Thymus (tissue), 11 donors: ENCODE results near the gene MME. TPM values are rescaled to one million over a fixed set of nuclear protein-coding genes. Genes with fewer than 3 reads are reported as not detected.
"Not testable (repeated sequence)": the region's sequence is repeated elsewhere in the genome, so short reads cannot be mapped to it uniquely, and the experiment has no call there.

Source experiments
- DNase-seq, 9 donors: peaks; one replicate each; pipeline ENCODE4 v3.0.0-alpha.2; 2013; ENCODE audit warnings: low spot score in 9 of 9, low read depth in 6 of 9, missing footprints in 1 of 9
- H3K27ac ChIP-seq, 2 donors: one replicate each; pipeline ENCODE4 v1.5.1; 2013; ENCODE audit warnings: control low read depth in 1 of 2, low read depth in 1 of 2, low read length in 1 of 2, mild to moderate bottlenecking in 1 of 2, moderate library complexity in 1 of 2
- H3K27me3 ChIP-seq, 2 donors: one replicate each; pipeline ENCODE4 v1.5.1; 2013; ENCODE audit warnings: low read length in 1 of 2; ENCODE audit not compliant: control insufficient read depth in 2 of 2, insufficient read depth in 1 of 2
- H3K36me3 ChIP-seq, 2 donors: one replicate each; pipeline ENCODE4 v1.5.1; 2013; ENCODE audit warnings: low read length in 1 of 2, mild to moderate bottlenecking in 1 of 2, moderate library complexity in 1 of 2; ENCODE audit not compliant: control insufficient read depth in 2 of 2, insufficient read depth in 2 of 2
- H3K4me1 ChIP-seq, 2 donors: one replicate each; pipeline ENCODE4 v1.5.1; 2013; ENCODE audit warnings: low read length in 2 of 2; ENCODE audit not compliant: control insufficient read depth in 2 of 2, insufficient read depth in 2 of 2
- H3K4me3 ChIP-seq, 2 donors: one replicate each; pipeline ENCODE4 v1.5.1; 2013; ENCODE audit warnings: low read length in 2 of 2, control low read depth in 1 of 2, mild to moderate bottlenecking in 1 of 2
- H3K9me3 ChIP-seq, 2 donors: one replicate each; pipeline ENCODE4 v1.5.1; 2013; ENCODE audit warnings: low read length in 1 of 2, mild to moderate bottlenecking in 1 of 2; ENCODE audit not compliant: control insufficient read depth in 2 of 2, insufficient read depth in 1 of 2
- WGBS: extraction: QIAGEN DNeasy Blood & Tissue Kit; methylation state at CpG from one replicate; pipeline ENCODE4 v1.1.7; 2013; 5-methylcytosine and 5-hydroxymethylcytosine counted together
- polyA plus RNA-seq: library from polyadenylated mRNA; stranded (reverse); fragments of 200-250 nt; gene quantifications from one replicate; pipeline ENCODE4 v1.2.3, GENCODE V29; 2013
- total RNA-seq: library from RNA; stranded (reverse); fragments of 120-200 nt; gene quantifications from one replicate; pipeline ENCODE4 v1.2.4, GENCODE V29; 2013
- donor health status: healthy.

MME gene
- total and polyA plus RNA-seq, 2 donors = 6.7 to 21.2 TPM

- Histone ChIP-seq H3K36me3 (no peaks in the 10 kb centered on the region), H3K27ac (no peak overlapping the region), H3K9me3 (no peaks in the 10 kb centered on the region), H3K4me3 (no peak overlapping the region), H3K27me3 (no peaks in the 10 kb centered on the region), H3K4me1 (no peaks in the 10 kb centered on the region)
- DNase-seq = no peak
Measured at GRCh38 chr3:155204851-155205250, 124.7 kb downstream of the MME start.

GRCh38 chr3:155208183-155208800, 128.2 kb downstream of the MME start:
- Histone ChIP-seq H3K4me3 (no peak overlapping the region), H3K27ac (no peak overlapping the region), H3K27me3 (no peaks in the 10 kb centered on the region), H3K9me3 (no peaks in the 10 kb centered on the region), H3K4me1 (no peaks in the 10 kb centered on the region), H3K36me3 (no peaks in the 10 kb centered on the region)
- 74% methylated on average over 4 of the region's 4 CpGs for WGBS
- DNase-seq = no peak

- Histone ChIP-seq H3K9me3 (no peaks in the 10 kb centered on the region), H3K27me3 (no peaks in the 10 kb centered on the region), H3K4me3 (no peak overlapping the region), H3K27ac (no peak overlapping the region), H3K4me1 (no peaks in the 10 kb centered on the region), H3K36me3 (no peaks in the 10 kb centered on the region)
- WGBS = 95% methylated on average over 2 of the region's 2 CpGs
- DNase-seq = no peak
Measured at GRCh38 chr3:155210736-155211135, 130.6 kb downstream of the MME start.

- DNase-seq = no peak
- Histone ChIP-seq H3K4me3 (no peak overlapping the region), H3K36me3 (no peaks in the 10 kb centered on the region), H3K27ac (no peak overlapping the region), H3K9me3 (no peaks in the 10 kb centered on the region), H3K27me3 (no peaks in the 10 kb centered on the region), H3K4me1 (no peaks in the 10 kb centered on the region)
- 96% methylated on average over 2 of the region's 2 CpGs for WGBS
Measured at GRCh38 chr3:155211266-155211665, 131.1 kb downstream of the MME start.

GRCh38 chr3:155211940-155212339, 131.8 kb downstream of the MME start:
- no peaks in the 10 kb centered on the region for H3K4me1 ChIP-seq
- no peaks in the 10 kb centered on the region for H3K9me3 ChIP-seq
- no peak overlapping the region for H3K4me3 ChIP-seq
- H3K27ac ChIP-seq = no peak overlapping the region
- no peak for DNase-seq
- no peaks in the 10 kb centered on the region for H3K36me3 ChIP-seq
- H3K27me3 ChIP-seq = no peaks in the 10 kb centered on the region

GRCh38 chr3:155216007-155216406, 135.9 kb downstream of the MME start:
- not testable (repeated sequence) for H3K9me3 ChIP-seq, H3K36me3 ChIP-seq, H3K27me3 ChIP-seq, DNase-seq, H3K27ac ChIP-seq, H3K4me1 ChIP-seq, H3K4me3 ChIP-seq
- 97% methylated on average over 3 of the region's 3 CpGs for WGBS

GRCh38 chr3:155217591-155217990, 137.5 kb downstream of the MME start:
- no peak for DNase-seq
- Histone ChIP-seq H3K9me3 (no peaks in the 10 kb centered on the region), H3K4me1 (no peaks in the 10 kb centered on the region), H3K36me3 (no peaks in the 10 kb centered on the region), H3K27me3 (no peaks in the 10 kb centered on the region), H3K27ac (no peak overlapping the region), H3K4me3 (no peak overlapping the region)
- 86% methylated on average over 5 of the region's 5 CpGs for WGBS

- H3K4me1 ChIP-seq = no peaks in the 10 kb centered on the region
- no peaks in the 10 kb centered on the region for H3K27me3 ChIP-seq
- DNase-seq = no peak
- no peaks in the 10 kb centered on the region for H3K9me3 ChIP-seq
- no peak overlapping the region for H3K27ac ChIP-seq
- WGBS = 96% methylated on average over 7 of the region's 7 CpGs
- no peaks in the 10 kb centered on the region for H3K36me3 ChIP-seq
- no peak overlapping the region for H3K4me3 ChIP-seq
Measured at GRCh38 chr3:155218462-155218861, 138.3 kb downstream of the MME start.

GRCh38 chr3:155219106-155219505, 139.0 kb downstream of the MME start:
- Histone ChIP-seq H3K4me1 (no peaks in the 10 kb centered on the region), H3K4me3 (no peak overlapping the region), H3K27ac (no peak overlapping the region), H3K36me3 (no peaks in the 10 kb centered on the region), H3K9me3 (no peaks in the 10 kb centered on the region), H3K27me3 (no peaks in the 10 kb centered on the region)
- 98% methylated on average over 1 of the region's 1 CpG for WGBS
- no peak for DNase-seq

GRCh38 chr3:155225417-155225816, 145.3 kb downstream of the MME start:
- 98% methylated on average over 5 of the region's 5 CpGs for WGBS
- Histone ChIP-seq H3K27ac (no peak overlapping the region), H3K9me3 (no peaks in the 10 kb centered on the region), H3K27me3 (no peaks in the 10 kb centered on the region), H3K36me3 (no peaks in the 10 kb centered on the region), H3K4me1 (no peaks in the 10 kb centered on the region), H3K4me3 (no peak overlapping the region)
- DNase-seq = no peak
